Choroid plexus epithelial cell (primary cell): ENCODE data around the gene SIDT1.

Source experiments
- DNase-seq: peaks from one replicate; pipeline ENCODE4 v3.0.0-alpha.2; 2010; ENCODE audit warnings: low read depth
- H3K4me3 ChIP-seq: 2 replicates; pipeline ENCODE4 v1.5.1; 2011; ENCODE audit warnings: low read depth, mild to moderate bottlenecking, control low read depth, low read length, moderate library complexity
- CTCF ChIP-seq: conservative IDR thresholded peaks from 2 replicates; pipeline ENCODE4 v1.5.1; 2011; ENCODE audit warnings: low read depth, mild to moderate bottlenecking, control low read depth, inconsistent platforms, low read length, moderate library complexity

The SIDT1 gene

GRCh38 chr3:113531826-113532697, at the start of gene SIDT1:
TSS of gene SIDT1 (plus strand) at chr3:113532555. CDS start at chr3:113533022, 467 bp downstream.
- peak; percentile 26 for TF ChIP-seq CTCF
- peak within 1 kb of the TSS; percentile 53 for H3K4me3 ChIP-seq
- peak; percentile 39 for DNase-seq

GRCh38 chr3:113485161-113485609, 47.2 kb upstream of the SIDT1 start:
- no peak overlapping the region for H3K4me3 ChIP-seq
- DNase-seq: no peak
- TF ChIP-seq CTCF: no peak

- peak; percentile 75 for DNase-seq
- TF ChIP-seq CTCF: peak; percentile 65
- H3K4me3 ChIP-seq: no peak overlapping the region
Observed at GRCh38 chr3:113495035-113495434, 37.3 kb upstream of the SIDT1 start.

GRCh38 chr3:113496924-113497323, 35.4 kb upstream of the SIDT1 start:
- TF ChIP-seq CTCF: no peak
- H3K4me3 ChIP-seq: no peak overlapping the region
- DNase-seq: peak; percentile 79

- no peak overlapping the region for H3K4me3 ChIP-seq
- TF ChIP-seq CTCF: no peak
- DNase-seq: peak; percentile 93
Observed at GRCh38 chr3:113498221-113499005, 33.9 kb upstream of the SIDT1 start.

GRCh38 chr3:113499081-113499480, 33.3 kb upstream of the SIDT1 start:
- TF ChIP-seq CTCF: no peak
- peak; percentile 61 for DNase-seq
- no peak overlapping the region for H3K4me3 ChIP-seq
